SU-DHL-6 (cell line): ENCODE data around the gene ACSL3.

Experiments used
- H2AFZ ChIP-seq: fragments of 200-600 bp; sonication (generic); 2 replicates; pipeline ENCODE4 v1.6.1; 2014; ENCODE audit warnings: low read depth, mild to moderate bottlenecking, moderate library complexity, mixed read lengths, antibody characterized with exemption, low read length; ENCODE audit not compliant: severe bottlenecking
- H3F3A ChIP-seq: fragments of 200-600 bp; shearing (Covaris generic); 2 replicates; pipeline ENCODE4 v1.6.0; 2016; ENCODE audit warnings: antibody characterized with exemption, mild to moderate bottlenecking; ENCODE audit not compliant: insufficient read depth
- H3K27ac ChIP-seq: fragments of 200-600 bp; sonication (generic); 2 replicates; pipeline ENCODE4 v1.5.1; 2016; ENCODE audit warnings: low read depth, mild to moderate bottlenecking, low read length, moderate library complexity, mixed read lengths
- H3K27me3 ChIP-seq: fragments of 200-600 bp; sonication (generic), shearing (Covaris generic); 2 replicates; pipeline ENCODE4 v1.6.0; 2014; ENCODE audit warnings: mild to moderate bottlenecking, low read length
- H3K36me3 ChIP-seq: fragments of 200-600 bp; sonication (generic); 2 replicates; pipeline ENCODE4 v1.6.1; 2014; ENCODE audit warnings: mild to moderate bottlenecking, low read length, mixed read lengths
- H3K4me2 ChIP-seq: fragments of 300-600, 200-600 bp; shearing (Covaris generic), sonication (generic); 2 replicates; pipeline ENCODE4 v1.6.0; 2014; ENCODE audit warnings: low read length, low read depth, mild to moderate bottlenecking; ENCODE audit not compliant: poor library complexity, severe bottlenecking
- H3K4me3 ChIP-seq: fragments of 200-600 bp; sonication (generic); 2 replicates; pipeline ENCODE4 v1.5.1; 2014; ENCODE audit warnings: antibody characterized with exemption, low read length, mild to moderate bottlenecking, mixed read lengths; ENCODE audit not compliant: insufficient read depth, poor library complexity, severe bottlenecking
- H3K79me2 ChIP-seq: fragments of 200-600 bp; sonication (generic); 2 replicates; pipeline ENCODE4 v1.6.1; 2014; ENCODE audit warnings: mild to moderate bottlenecking, low read length, moderate library complexity; ENCODE audit not compliant: insufficient read depth
- H3K9ac ChIP-seq: fragments of 200-600 bp; sonication (generic); 2 replicates; pipeline ENCODE4 v1.7.0; 2014; ENCODE audit warnings: mild to moderate bottlenecking, low read length
- H3K9me2 ChIP-seq: fragments of 200-600 bp; sonication (generic); replicated peaks from 2 replicates; pipeline ENCODE4 v1.6.1; 2014; ENCODE audit warnings: low read length; ENCODE audit not compliant: insufficient read depth
- H3K9me3 ChIP-seq: fragments of 200-600 bp; sonication (generic); 2 replicates; pipeline ENCODE4 v1.6.1; 2014; ENCODE audit warnings: low read length, mixed read lengths; ENCODE audit not compliant: insufficient read depth
- H4K20me1 ChIP-seq: fragments of 200-600 bp; sonication (generic); 2 replicates; pipeline ENCODE4 v1.6.1; 2014; ENCODE audit warnings: low read depth, mild to moderate bottlenecking, antibody characterized with exemption, low read length, moderate library complexity, mixed read lengths
- CTCF ChIP-seq: fragments of 200-600 bp; sonication (generic); IDR thresholded peaks from one replicate; pipeline ENCODE4 v1.5.1; 2017; ENCODE audit warnings: antibody characterized with exemption, mild to moderate bottlenecking, low read length, moderate library complexity; ENCODE audit not compliant: insufficient read depth, poor library complexity, severe bottlenecking
- EZH2phosphoT487 ChIP-seq: fragments of 200-600 bp; sonication (generic), shearing (Covaris generic); conservative IDR thresholded peaks from 2 replicates; pipeline ENCODE4 v1.6.1; 2018; ENCODE audit warnings: mild to moderate bottlenecking, antibody characterized with exemption, low read length, moderate library complexity, mixed read lengths

ACSL3 gene

GRCh38 chr2:222964376-222965031, 103.7 kb downstream of the ACSL3 start:
- no peaks in the 10 kb centered on the region for H3K36me3 ChIP-seq
- no peaks in the 10 kb centered on the region for H3K27me3 ChIP-seq
- no peak overlapping the region for H3K27ac ChIP-seq
- 0 out of 2 replicates have a peak, but pooled peaks cover 5% of the 10 kb centered on the region for H3K9me3 ChIP-seq
- H4K20me1 ChIP-seq, result no peaks in the 10 kb centered on the region
- H3K9me2 ChIP-seq, result no peaks in the 10 kb centered on the region
- H3K4me2 ChIP-seq, result no peak overlapping the region
- no peak overlapping the region for H2AFZ ChIP-seq
- H3K9ac ChIP-seq, result no peak overlapping the region
- H3F3A ChIP-seq, result no peaks in the 10 kb centered on the region
- TF ChIP-seq CTCF, result no peak
- no peak for TF ChIP-seq EZH2phosphoT487
- no peaks in the 10 kb centered on the region for H3K79me2 ChIP-seq
- no peak overlapping the region for H3K4me3 ChIP-seq

- Histone ChIP-seq H3K36me3 (no peaks in the 10 kb centered on the region), H3K9me2 (no peaks in the 10 kb centered on the region), H2AFZ (no peak overlapping the region), H3K9me3 (0 out of 2 replicates have a peak, but pooled peaks cover 5% of the 10 kb centered on the region), H3K4me3 (no peak overlapping the region), H3K9ac (no peak overlapping the region), H3K4me2 (no peak overlapping the region), H3F3A (no peaks in the 10 kb centered on the region), H3K27me3 (no peaks in the 10 kb centered on the region), H4K20me1 (no peaks in the 10 kb centered on the region), H3K27ac (no peak overlapping the region), H3K79me2 (no peaks in the 10 kb centered on the region)
- TF ChIP-seq CTCF, result no peak
- TF ChIP-seq EZH2phosphoT487, result no peak
These were observed 104.7 kb downstream of the ACSL3 start for GRCh38 chr2:222965555-222965954.

- Histone ChIP-seq H3F3A (no peaks in the 10 kb centered on the region), H3K9me3 (0 out of 2 replicates have a peak, but pooled peaks cover 5% of the 10 kb centered on the region), H3K79me2 (no peaks in the 10 kb centered on the region), H3K27ac (no peak overlapping the region), H3K4me2 (no peak overlapping the region), H4K20me1 (no peaks in the 10 kb centered on the region), H3K27me3 (no peaks in the 10 kb centered on the region), H3K9me2 (no peaks in the 10 kb centered on the region), H3K9ac (no peak overlapping the region), H3K4me3 (no peak overlapping the region), H2AFZ (no peak overlapping the region), H3K36me3 (no peaks in the 10 kb centered on the region)
- no peak for TF ChIP-seq CTCF
- no peak for TF ChIP-seq EZH2phosphoT487
These were observed 107.8 kb downstream of the ACSL3 start for GRCh38 chr2:222968550-222969155.
